Gastrocnemius medialis (tissue), 4 donors: ENCODE results near the gene LCE1D.

ENCODE experiments used
- POLR2A ChIP-seq, 2 donors: fragments of 450-650 bp; IDR thresholded peaks; one replicate each; pipeline ENCODE4 v1.6.1; 2017; ENCODE audit warnings: antibody characterized with exemption in 2 of 2, mild to moderate bottlenecking in 2 of 2, moderate library complexity in 2 of 2
- TF ChIP-seq, protein P1 (sequence below), 5 experiments: fragments of 450-650 bp in 3 of 5; fragments of 200-600 bp in 2 of 5; sonication (generic) in 2 of 5; IDR thresholded peaks in 4 of 5; conservative IDR thresholded peaks in 1 of 5; 1 replicate in 4 of 5; 2 replicates in 1 of 5; pipeline ENCODE4 v1.5.1; 2016 to 2019; ENCODE audit warnings: antibody characterized with exemption in 5 of 5, mild to moderate bottlenecking in 3 of 5, moderate library complexity in 3 of 5

DNA sequence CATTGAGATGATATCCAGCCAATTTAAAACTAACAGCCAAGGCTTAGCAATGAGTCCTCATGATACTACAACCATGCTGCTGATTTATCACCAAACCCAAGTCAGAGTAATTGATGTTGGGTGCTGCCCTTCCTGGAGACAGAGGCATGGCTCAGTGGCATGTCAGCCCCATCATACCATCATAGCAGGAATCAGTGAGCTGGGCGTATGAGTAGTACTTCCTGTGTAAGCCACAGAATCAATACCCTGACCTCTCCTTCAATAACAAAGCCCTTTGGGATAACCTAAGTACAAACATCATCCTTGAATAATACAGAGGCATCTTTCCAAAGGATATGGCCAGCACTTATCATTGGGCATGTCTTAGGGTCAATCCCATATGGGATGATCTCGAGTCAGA, 13.4 kb upstream of the LCE1D start:
- TF ChIP-seq, protein P1, sequence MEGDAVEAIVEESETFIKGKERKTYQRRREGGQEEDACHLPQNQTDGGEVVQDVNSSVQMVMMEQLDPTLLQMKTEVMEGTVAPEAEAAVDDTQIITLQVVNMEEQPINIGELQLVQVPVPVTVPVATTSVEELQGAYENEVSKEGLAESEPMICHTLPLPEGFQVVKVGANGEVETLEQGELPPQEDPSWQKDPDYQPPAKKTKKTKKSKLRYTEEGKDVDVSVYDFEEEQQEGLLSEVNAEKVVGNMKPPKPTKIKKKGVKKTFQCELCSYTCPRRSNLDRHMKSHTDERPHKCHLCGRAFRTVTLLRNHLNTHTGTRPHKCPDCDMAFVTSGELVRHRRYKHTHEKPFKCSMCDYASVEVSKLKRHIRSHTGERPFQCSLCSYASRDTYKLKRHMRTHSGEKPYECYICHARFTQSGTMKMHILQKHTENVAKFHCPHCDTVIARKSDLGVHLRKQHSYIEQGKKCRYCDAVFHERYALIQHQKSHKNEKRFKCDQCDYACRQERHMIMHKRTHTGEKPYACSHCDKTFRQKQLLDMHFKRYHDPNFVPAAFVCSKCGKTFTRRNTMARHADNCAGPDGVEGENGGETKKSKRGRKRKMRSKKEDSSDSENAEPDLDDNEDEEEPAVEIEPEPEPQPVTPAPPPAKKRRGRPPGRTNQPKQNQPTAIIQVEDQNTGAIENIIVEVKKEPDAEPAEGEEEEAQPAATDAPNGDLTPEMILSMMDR (IDR thresholded peaks at IDR 0.05 in 4 of 5, conservative IDR thresholded peaks at IDR 0.05 in 1 of 5): no peak
- TF ChIP-seq POLR2A (IDR thresholded peaks at IDR 0.05): no peak
